CD14-positive monocyte (primary cell): ENCODE measurements around the gene BNC1. TPM values are rescaled to one million over a fixed set of nuclear protein-coding genes. Genes with fewer than 3 reads are reported as not detected.

ENCODE experiments used
- DNase-seq, 3 donors: peaks; one replicate each; pipeline ENCODE4 v3.0.0-alpha.2; 2011 to 2022
- H2AFZ ChIP-seq: 2 replicates; pipeline ENCODE4 v1.6.0; 2012; ENCODE audit warnings: mild to moderate bottlenecking, low read depth, low read length, inconsistent platforms; ENCODE audit not compliant: insufficient read depth, poor library complexity, severe bottlenecking
- H3K27ac ChIP-seq, 2 donors: 1 replicate in 1 of 2; 2 replicates in 1 of 2; pipeline ENCODE4 v1.5.1; 2012 to 2013; ENCODE audit warnings: low read length in 2 of 2, control low read depth in 1 of 2, inconsistent platforms in 1 of 2, low read depth in 1 of 2, mild to moderate bottlenecking in 1 of 2
- H3K27me3 ChIP-seq, 2 donors: one replicate each; pipeline versions ENCODE4 v1.6.0 to v1.6.1; 2011 to 2013; ENCODE audit warnings: low read length in 2 of 2; ENCODE audit not compliant: control insufficient read depth in 2 of 2, insufficient read depth in 2 of 2
- H3K36me3 ChIP-seq, 2 donors: replicated peaks in 1 of 2; 1 replicate in 1 of 2; 2 replicates in 1 of 2; pipeline versions ENCODE4 v1.5.1 to v1.6.1; 2012 to 2013; ENCODE audit warnings: low read length in 2 of 2, control low read depth in 1 of 2, inconsistent platforms in 1 of 2, mild to moderate bottlenecking in 1 of 2; ENCODE audit not compliant: insufficient read depth in 2 of 2, control insufficient read depth in 1 of 2
- H3K4me1 ChIP-seq, 2 donors: 1 replicate in 1 of 2; 2 replicates in 1 of 2; pipeline versions ENCODE4 v1.5.1 to v1.6.1; 2012 to 2013; ENCODE audit warnings: low read length in 2 of 2, control low read depth in 1 of 2, inconsistent platforms in 1 of 2, mild to moderate bottlenecking in 1 of 2, moderate library complexity in 1 of 2; ENCODE audit not compliant: insufficient read depth in 2 of 2, control insufficient read depth in 1 of 2
- H3K4me2 ChIP-seq: replicated peaks from 2 replicates; pipeline ENCODE3; 2012; ENCODE audit warnings: low read length, moderate library complexity, mild to moderate bottlenecking; ENCODE audit not compliant: poor library complexity, severe bottlenecking; ENCODE audit errors: extremely low read depth
- H3K4me3 ChIP-seq, 3 experiments: fragments of 200-600 bp in 1 of 3; sonication (generic) in 1 of 3; replicated peaks in 1 of 3; 1 replicate in 2 of 3; 2 replicates in 1 of 3; pipeline ENCODE4 v1.5.1; 2011 to 2013; ENCODE audit warnings: low read length in 3 of 3, mild to moderate bottlenecking in 3 of 3, control low read depth in 2 of 3, low read depth in 2 of 3, inconsistent platforms in 1 of 3, moderate library complexity in 1 of 3
- H3K79me2 ChIP-seq: 2 replicates; pipeline ENCODE4 v1.6.0; 2012; ENCODE audit warnings: mild to moderate bottlenecking, control low read depth, inconsistent platforms, low read length, moderate library complexity; ENCODE audit not compliant: insufficient read depth
- H3K9ac ChIP-seq: 2 replicates; pipeline ENCODE4 v1.6.0; 2017; ENCODE audit warnings: low read length, mild to moderate bottlenecking; ENCODE audit not compliant: insufficient read depth, poor library complexity, severe bottlenecking
- H3K9me3 ChIP-seq, 2 donors: replicated peaks in 1 of 2; 1 replicate in 1 of 2; 2 replicates in 1 of 2; pipeline versions ENCODE4 v1.5.1 to v1.6.1; 2012 to 2013; ENCODE audit warnings: low read length in 2 of 2, control low read depth in 1 of 2; ENCODE audit not compliant: control insufficient read depth in 1 of 2, insufficient read depth in 1 of 2
- H4K20me1 ChIP-seq: 2 replicates; pipeline ENCODE4 v1.6.0; 2012; ENCODE audit warnings: mild to moderate bottlenecking, low read length, control low read depth, moderate library complexity; ENCODE audit not compliant: insufficient read depth
- H3K27ac Mint-ChIP-seq, 7 donors: one replicate each; pipeline ENCODE4 v1.8.0; 2020; ENCODE audit warnings: mild to moderate bottlenecking in 7 of 7, mixed read lengths in 7 of 7, moderate library complexity in 6 of 7, inconsistent platforms in 2 of 7
- H3K27me3 Mint-ChIP-seq, 3 donors: one replicate each; pipeline ENCODE4 v1.8.0; 2021 to 2022; ENCODE audit warnings: low read depth in 3 of 3, mild to moderate bottlenecking in 3 of 3, mixed read lengths in 3 of 3, moderate library complexity in 3 of 3, inconsistent platforms in 1 of 3
- H3K36me3 Mint-ChIP-seq, 2 donors: one replicate each; pipeline ENCODE4 v1.8.0; 2020; ENCODE audit warnings: mixed read lengths in 2 of 2, inconsistent platforms in 1 of 2, mild to moderate bottlenecking in 1 of 2
- H3K4me1 Mint-ChIP-seq: one replicate; pipeline ENCODE4 v1.8.0; 2020; ENCODE audit warnings: mild to moderate bottlenecking, mixed read lengths
- H3K4me3 Mint-ChIP-seq, 2 donors: one replicate each; pipeline ENCODE4 v1.8.0; 2020; ENCODE audit warnings: mild to moderate bottlenecking in 2 of 2, mixed read lengths in 2 of 2, moderate library complexity in 1 of 2
- H3K9me3 Mint-ChIP-seq, 7 donors: one replicate each; pipeline ENCODE4 v1.8.0; 2020 to 2022; ENCODE audit warnings: mixed read lengths in 7 of 7, mild to moderate bottlenecking in 6 of 7, moderate library complexity in 6 of 7, inconsistent platforms in 2 of 7
- WGBS: methylation state at CpG from one replicate; pipeline ENCODE4 v1.1.5; 2013; ENCODE audit warnings: missing lambda C conversion rate; ENCODE audit not compliant: insufficient coverage; 5-methylcytosine and 5-hydroxymethylcytosine counted together
- intact Hi-C, 2 donors: fragments of 100-400 bp; cut with micrococcal nuclease; formaldehyde crosslinking; loops; one replicate each; pipeline versions ENCODE4 v1.15.0 to v1.15.1; 2023
- polyA plus RNA-seq, 3 donors: library from polyadenylated mRNA; depleted of rRNA in 1 of 3; unstranded in 2 of 3; stranded (reverse) in 1 of 3; fragments of 300-500 nt in 2 of 3; fragments of >200 nt in 1 of 3; fragmentation: Illumina TruSeq in 2 of 3; gene quantifications; 1 replicate in 2 of 3; 2 replicates in 1 of 3; pipeline ENCODE4 v1.2.3, GENCODE V29; 2012 to 2021
- TF ChIP-seq, protein P1 (sequence below): fragments of 200-600 bp; IDR thresholded peaks from one replicate; pipeline ENCODE4 v1.8.0; 2022; ENCODE audit warnings: antibody characterized with exemption, mild to moderate bottlenecking

Gene BNC1
- polyA plus RNA-seq, 3 donors: not detected

DNA sequence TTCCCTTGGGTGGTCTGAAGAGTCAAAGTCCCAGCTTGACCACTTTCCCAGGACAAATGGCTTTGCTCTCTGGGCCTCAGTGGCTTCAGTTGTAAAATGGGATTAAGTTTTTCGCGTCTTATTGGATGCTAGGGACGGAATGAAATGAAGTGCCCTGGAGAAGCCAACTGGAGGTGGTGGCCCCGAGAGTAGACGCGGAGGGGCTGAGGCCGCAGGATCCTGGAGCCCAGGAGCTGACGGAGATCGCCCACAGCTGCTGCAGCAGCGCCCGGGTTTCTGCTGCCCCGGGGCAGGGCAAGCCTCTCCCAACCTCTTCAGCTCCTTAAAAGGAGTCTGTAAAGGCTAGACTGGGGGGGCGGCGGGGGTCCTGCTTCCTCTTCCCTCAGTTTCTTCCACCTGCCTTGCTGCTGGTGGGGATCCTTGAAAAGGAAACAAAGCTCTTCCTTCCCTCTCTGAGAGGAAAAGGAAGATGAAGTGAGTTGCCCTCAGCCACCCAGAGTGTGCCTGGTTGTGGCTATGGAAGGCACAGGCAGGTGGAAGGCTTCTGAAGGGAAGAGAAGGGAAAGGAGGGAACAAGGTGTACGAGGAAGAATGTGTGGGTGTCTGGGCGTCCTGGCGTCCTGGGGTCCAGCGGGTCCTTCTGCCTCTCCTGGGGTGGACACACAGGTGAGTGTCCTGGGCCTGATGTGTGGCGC, 967 bp upstream of the BNC1 start:
- Histone ChIP-seq H3K9me3 (peaks cover 0 to 4% of the 10 kb centered on the region in 2 donors), H3K27me3 (peaks cover 58 to 80% of the 10 kb centered on the region in 2 donors), H3K4me2 (no peak overlapping the region), H4K20me1 (no peaks in the 10 kb centered on the region), H3K9ac (no peak overlapping the region), H2AFZ (no peak overlapping the region), H3K27ac (no peak overlapping the region), H3K36me3 (no peaks in the 10 kb centered on the region), H3K4me3 (no peak overlapping the region), H3K4me1 (peaks cover 0 to 3% of the 10 kb centered on the region in 2 donors), H3K79me2 (no peaks in the 10 kb centered on the region)
- Mint-ChIP-seq H3K4me3 (peak overlapping the region in 1 of 2 donors; percentile 83), H3K4me1 (peaks cover 9% of the 10 kb centered on the region), H3K27me3 (peaks cover 70 to 82% (median 73%) of the 10 kb centered on the region in 3 donors), H3K27ac (no peak overlapping the region), H3K9me3 (peaks cover 0 to 15% (median 3%) of the 10 kb centered on the region in 7 donors), H3K36me3 (peaks cover 3% of the 10 kb centered on the region in 2 donors)
- TF ChIP-seq, protein P1, sequence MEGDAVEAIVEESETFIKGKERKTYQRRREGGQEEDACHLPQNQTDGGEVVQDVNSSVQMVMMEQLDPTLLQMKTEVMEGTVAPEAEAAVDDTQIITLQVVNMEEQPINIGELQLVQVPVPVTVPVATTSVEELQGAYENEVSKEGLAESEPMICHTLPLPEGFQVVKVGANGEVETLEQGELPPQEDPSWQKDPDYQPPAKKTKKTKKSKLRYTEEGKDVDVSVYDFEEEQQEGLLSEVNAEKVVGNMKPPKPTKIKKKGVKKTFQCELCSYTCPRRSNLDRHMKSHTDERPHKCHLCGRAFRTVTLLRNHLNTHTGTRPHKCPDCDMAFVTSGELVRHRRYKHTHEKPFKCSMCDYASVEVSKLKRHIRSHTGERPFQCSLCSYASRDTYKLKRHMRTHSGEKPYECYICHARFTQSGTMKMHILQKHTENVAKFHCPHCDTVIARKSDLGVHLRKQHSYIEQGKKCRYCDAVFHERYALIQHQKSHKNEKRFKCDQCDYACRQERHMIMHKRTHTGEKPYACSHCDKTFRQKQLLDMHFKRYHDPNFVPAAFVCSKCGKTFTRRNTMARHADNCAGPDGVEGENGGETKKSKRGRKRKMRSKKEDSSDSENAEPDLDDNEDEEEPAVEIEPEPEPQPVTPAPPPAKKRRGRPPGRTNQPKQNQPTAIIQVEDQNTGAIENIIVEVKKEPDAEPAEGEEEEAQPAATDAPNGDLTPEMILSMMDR: no peak
- WGBS: 79% methylated on average over 4 of the region's 19 CpGs
- intact Hi-C loops: no loop called here
- DNase-seq: no peak

DNA sequence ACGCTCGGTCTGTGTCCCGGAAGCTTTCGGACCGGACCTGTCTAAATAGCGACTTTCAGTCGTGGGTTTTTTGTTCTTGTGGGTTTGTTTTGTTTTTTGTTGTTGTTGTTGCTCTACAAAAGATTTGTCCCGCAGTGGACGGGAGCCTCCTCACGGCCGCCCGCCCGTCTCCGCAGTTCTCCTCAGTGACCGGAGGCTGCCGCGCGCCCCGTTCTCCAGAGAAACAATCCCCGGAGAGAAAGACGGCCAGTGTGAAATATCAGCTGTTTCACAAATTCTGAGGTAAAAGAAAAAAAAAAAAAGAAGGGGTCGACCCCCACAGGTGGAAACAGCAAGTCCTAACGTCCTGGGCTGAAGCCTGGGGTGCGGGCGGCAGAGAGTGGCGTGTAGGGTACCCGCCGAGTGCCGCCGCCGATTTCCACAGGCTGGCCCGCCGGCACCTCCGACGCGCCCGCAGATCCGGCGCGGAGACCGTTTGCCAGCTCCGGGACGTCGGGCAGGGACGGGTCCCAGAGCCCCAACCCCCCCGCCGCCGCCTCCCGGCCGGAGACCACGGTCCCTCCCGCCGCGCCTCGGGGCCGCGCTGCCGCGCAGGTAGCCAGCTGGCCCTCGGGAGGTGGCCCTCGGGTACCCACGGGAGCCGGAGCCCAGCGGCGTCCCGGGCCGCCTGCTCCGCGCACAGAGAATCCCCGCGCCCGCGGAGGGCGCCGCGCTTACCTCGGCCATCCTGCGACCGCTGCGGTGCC, 478 bp downstream of the BNC1 start:
- Histone ChIP-seq H3K36me3 (no peaks in the 10 kb centered on the region), H3K4me2 (peak overlapping the region; percentile 33), H2AFZ (peak overlapping the region; percentile 67), H3K9ac (no peak overlapping the region), H3K27me3 (peaks cover 69 to 91% of the 10 kb centered on the region in 2 donors), H3K4me1 (peaks cover 0 to 3% of the 10 kb centered on the region in 2 donors), H3K9me3 (peaks cover 0 to 4% of the 10 kb centered on the region in 2 donors), H4K20me1 (no peaks in the 10 kb centered on the region), H3K79me2 (no peaks in the 10 kb centered on the region), H3K27ac (no peak overlapping the region), H3K4me3 (peak overlapping the region in 1 of 3 experiments; percentile 32)
- WGBS: 7% methylated on average over 76 of the region's 80 CpGs
- DNase-seq: no peak
- TF ChIP-seq, protein P1: no peak
- intact Hi-C loops: no loop called here
- Mint-ChIP-seq H3K36me3 (peaks cover 3% of the 10 kb centered on the region in 2 donors), H3K9me3 (peaks cover 0 to 15% (median 2%) of the 10 kb centered on the region in 7 donors), H3K4me3 (peak overlapping the region; percentile 20 to 89), H3K4me1 (peaks cover 9% of the 10 kb centered on the region), H3K27ac (no peak overlapping the region), H3K27me3 (peaks cover 79 to 91% (median 81%) of the 10 kb centered on the region in 3 donors)
